Ascending aorta (tissue), 2 donors: ENCODE data around the gene CCDC7. TPM values are rescaled to one million over a fixed set of nuclear protein-coding genes. Genes with fewer than 3 reads are reported as not detected.
"Not testable (repeated sequence)": the region's sequence is repeated elsewhere in the genome, so short reads cannot be mapped to it uniquely, and the experiment has no call there.

Source experiments
- DNase-seq, 2 donors: peaks; one replicate each; pipeline ENCODE4 v3.0.0-alpha.2; 2019; ENCODE audit warnings: low spot score in 2 of 2
- H3K27ac ChIP-seq, 2 donors: fragments of 200-600 bp; sonication (generic); one replicate each; pipeline ENCODE4 v1.5.1; 2016 to 2017; ENCODE audit warnings: mild to moderate bottlenecking in 1 of 2
- H3K27me3 ChIP-seq: fragments of 200-600 bp; sonication (generic); one replicate; pipeline ENCODE4 v1.5.1; 2017
- H3K36me3 ChIP-seq, 2 donors: fragments of 200-600 bp; sonication (generic); one replicate each; pipeline ENCODE4 v1.5.1; 2016
- H3K4me1 ChIP-seq, 2 donors: fragments of 200-600 bp; sonication (generic); one replicate each; pipeline ENCODE4 v1.5.1; 2016 to 2017; ENCODE audit warnings: mild to moderate bottlenecking in 1 of 2
- H3K4me3 ChIP-seq, 2 donors: fragments of 200-600 bp; sonication (generic); one replicate each; pipeline ENCODE4 v1.5.1; 2016 to 2017; ENCODE audit warnings: mild to moderate bottlenecking in 1 of 2
- H3K9me3 ChIP-seq, 2 donors: fragments of 200-600 bp; sonication (generic); one replicate each; pipeline ENCODE4 v1.5.1; 2016
- CTCF ChIP-seq, 3 experiments: fragments of 200-600 bp in 2 of 3; fragments of 450-650 bp in 1 of 3; sonication (generic) in 2 of 3; IDR thresholded peaks; one replicate each; pipeline ENCODE4 v1.5.1; 2016 to 2019; ENCODE audit warnings: antibody characterized with exemption in 3 of 3, mild to moderate bottlenecking in 1 of 3, moderate library complexity in 1 of 3
- intact Hi-C: fragments of 100-400 bp; cut with DNase I; formaldehyde crosslinking; loops from one replicate; pipeline ENCODE4 v1.15.1; 2023
- total RNA-seq: library from RNA; depleted of rRNA; stranded (reverse); fragments of >200 nt; gene quantifications from one replicate; pipeline ENCODE4 v1.1.0, GENCODE V29; 2016

Gene CCDC7
- total RNA-seq, 1 donor from 2014 or later, result 56.9 TPM

- peaks cover 0 to 14% of the 10 kb centered on the region in 2 donors for H3K9me3 ChIP-seq
- H3K4me3 ChIP-seq, result no peak overlapping the region
- intact Hi-C loops, result no loop called here
- H3K36me3 ChIP-seq, result peaks cover 5 to 12% of the 10 kb centered on the region in 2 donors
- no peaks in the 10 kb centered on the region for H3K4me1 ChIP-seq
- H3K27ac ChIP-seq, result no peak overlapping the region
- no peak for DNase-seq
- no peak for TF ChIP-seq CTCF (IDR thresholded peaks at IDR 0.05)
- H3K27me3 ChIP-seq, result no peaks in the 10 kb centered on the region
These were observed 247.6 kb downstream of the CCDC7 start for GRCh38 chr10:32693441-32693979.

- intact Hi-C loops, result not testable (repeated sequence)
These were observed 253.7 kb downstream of the CCDC7 start for GRCh38 chr10:32699683-32700082.

GRCh38 chr10:32713560-32713959, 267.6 kb downstream of the CCDC7 start:
- Histone ChIP-seq H3K4me1 (no peaks in the 10 kb centered on the region), H3K36me3 (no peaks in the 10 kb centered on the region), H3K27me3 (no peaks in the 10 kb centered on the region), H3K9me3 (peaks cover 5 to 75% of the 10 kb centered on the region in 2 donors), H3K27ac (no peak overlapping the region), H3K4me3 (no peak overlapping the region)
- TF ChIP-seq CTCF (IDR thresholded peaks at IDR 0.05), result no peak
- no peak for DNase-seq
- intact Hi-C loops, result no loop called here

More at GRCh38 chr10:32699683-32700082, 253.7 kb downstream of the CCDC7 start:
- DNase-seq, H3K4me1 ChIP-seq, H3K4me3 ChIP-seq, H3K27ac ChIP-seq, H3K27me3 ChIP-seq: not testable (repeated sequence)
- Histone ChIP-seq H3K36me3 (peaks cover 5 to 12% of the 10 kb centered on the region in 2 donors), H3K9me3 (peaks cover 0 to 27% of the 10 kb centered on the region in 2 donors)

- no peak overlapping the region for H3K27ac ChIP-seq
- no peak overlapping the region for H3K4me3 ChIP-seq
- intact Hi-C loops, result no loop called here
- H3K4me1 ChIP-seq, result no peaks in the 10 kb centered on the region
- no peak for TF ChIP-seq CTCF (IDR thresholded peaks at IDR 0.05)
- DNase-seq, result no peak
- no peaks in the 10 kb centered on the region for H3K27me3 ChIP-seq
- H3K9me3 ChIP-seq, result no peaks in the 10 kb centered on the region
- H3K36me3 ChIP-seq, result no peaks in the 10 kb centered on the region
These were observed 285.6 kb downstream of the CCDC7 start for GRCh38 chr10:32731527-32731926.

- H3K36me3 ChIP-seq, result no peaks in the 10 kb centered on the region
- no peak for TF ChIP-seq CTCF (IDR thresholded peaks at IDR 0.05)
- no peak overlapping the region for H3K27ac ChIP-seq
- no peak for DNase-seq
- no peaks in the 10 kb centered on the region for H3K27me3 ChIP-seq
- H3K4me1 ChIP-seq, result no peaks in the 10 kb centered on the region
- H3K4me3 ChIP-seq, result no peak overlapping the region
- H3K9me3 ChIP-seq, result peaks cover 0 to 16% of the 10 kb centered on the region in 2 donors
- intact Hi-C loops, result no loop called here
These were observed 293.0 kb downstream of the CCDC7 start for GRCh38 chr10:32738958-32739357.

GRCh38 chr10:32744321-32744720, 298.4 kb downstream of the CCDC7 start:
- DNase-seq, result no peak
- intact Hi-C loops, result no loop called here
- H3K27me3 ChIP-seq, result no peaks in the 10 kb centered on the region

More at GRCh38 chr10:32744321-32744720, 298.4 kb downstream of the CCDC7 start:
- Histone ChIP-seq H3K4me3 (no peak overlapping the region), H3K4me1 (no peaks in the 10 kb centered on the region), H3K36me3 (peaks cover 5 to 13% of the 10 kb centered on the region in 2 donors), H3K9me3 (peaks cover 0 to 6% of the 10 kb centered on the region in 2 donors), H3K27ac (no peak overlapping the region)
- no peak for TF ChIP-seq CTCF (IDR thresholded peaks at IDR 0.05)
